GM21367 (cell line): ENCODE results near the gene HS6ST1.

Experiments
- ATAC-seq: cut with Tn5 transposase; IDR thresholded peaks from one replicate; pipeline ENCODE4 v1.9.1; 2021; ENCODE audit not compliant: unreplicated experiment

Gene HS6ST1

GRCh38 chr2:128311216-128311754 is 7.4 kb downstream of the HS6ST1 start:
- ATAC-seq: no peak

GRCh38 chr2:128310761-128311160 is 7.9 kb downstream of the HS6ST1 start:
- no peak for ATAC-seq

GRCh38 chr2:128310094-128310716 is 8.5 kb downstream of the HS6ST1 start:
- no peak for ATAC-seq

- ATAC-seq: no peak
Measured at GRCh38 chr2:128309280-128310093, 9.2 kb downstream of the HS6ST1 start.

- ATAC-seq: no peak
Measured at GRCh38 chr2:128308889-128309279, 9.8 kb downstream of the HS6ST1 start.

GRCh38 chr2:128308284-128308731 is 10.4 kb downstream of the HS6ST1 start:
- no peak for ATAC-seq

- no peak for ATAC-seq
Measured at GRCh38 chr2:128307595-128307994, 11.1 kb downstream of the HS6ST1 start.

GRCh38 chr2:128306931-128307460 is 11.7 kb downstream of the HS6ST1 start:
- no peak for ATAC-seq

- no peak for ATAC-seq
Measured at GRCh38 chr2:128306081-128306930, 12.4 kb downstream of the HS6ST1 start.

GRCh38 chr2:128305555-128306080 is 13.1 kb downstream of the HS6ST1 start:
- peak; percentile 51 for ATAC-seq

GRCh38 chr2:128304715-128305554 is 13.7 kb downstream of the HS6ST1 start:
- no peak for ATAC-seq

GRCh38 chr2:128304330-128304714 is 14.3 kb downstream of the HS6ST1 start:
- ATAC-seq: no peak

GRCh38 chr2:128303911-128304310 is 14.8 kb downstream of the HS6ST1 start:
- no peak for ATAC-seq

GRCh38 chr2:128303095-128303791 is 15.4 kb downstream of the HS6ST1 start:
- ATAC-seq: no peak

- no peak for ATAC-seq
Measured at GRCh38 chr2:128302744-128303067, 16.0 kb downstream of the HS6ST1 start.

GRCh38 chr2:128302011-128302743 is 16.5 kb downstream of the HS6ST1 start:
- no peak for ATAC-seq

- ATAC-seq: no peak
Measured at GRCh38 chr2:128301501-128301966, 17.1 kb downstream of the HS6ST1 start.

GRCh38 chr2:128301021-128301420 is 17.6 kb downstream of the HS6ST1 start:
- no peak for ATAC-seq
